Upper lobe of right lung (tissue), 1 donor: ENCODE measurements around the gene HOXA10. TPM values are rescaled to one million over a fixed set of nuclear protein-coding genes. Genes with fewer than 3 reads are reported as not detected.

ENCODE experiments used
- ATAC-seq: fragments of 200-7000 bp; cut with Tn5 transposase; one replicate; pipeline ENCODE4 v1.9.1; 2020; ENCODE audit warnings: mild to moderate bottlenecking, moderate library complexity
- DNase-seq: peaks from one replicate; pipeline ENCODE4 v3.0.0-alpha.2; 2020
- H3K27ac ChIP-seq: fragments of 200-600 bp; one replicate; pipeline ENCODE4 v1.8.0; 2022
- H3K27me3 ChIP-seq: fragments of 200-600 bp; one replicate; pipeline ENCODE4 v1.8.0; 2022; ENCODE audit warnings: mild to moderate bottlenecking
- H3K36me3 ChIP-seq: fragments of 200-600 bp; one replicate; pipeline ENCODE4 v1.8.0; 2022
- H3K4me1 ChIP-seq: fragments of 200-600 bp; one replicate; pipeline ENCODE4 v1.8.0; 2022
- H3K4me3 ChIP-seq: fragments of 200-600 bp; one replicate; pipeline ENCODE4 v1.8.0; 2022; ENCODE audit warnings: mild to moderate bottlenecking
- H3K9me3 ChIP-seq: fragments of 200-600 bp; one replicate; pipeline ENCODE4 v1.8.0; 2022
- CTCF ChIP-seq: fragments of 200-600 bp; IDR thresholded peaks from one replicate; pipeline ENCODE4 v1.8.0; 2022; ENCODE audit warnings: antibody characterized with exemption
- intact Hi-C: fragments of 100-400 bp; cut with DNase I; formaldehyde crosslinking; loops from one replicate; pipeline ENCODE4 v1.11.0; 2022
- total RNA-seq: library from RNA; stranded (reverse); fragmentation: NEBNext Ultra II Directional; extraction: Animal tissue kit (Norgen Biotek cat#: 25700); gene quantifications from one replicate; pipeline ENCODE4 v1.2.1, GENCODE V29; 2021
- donor health status: DM: no; HTN: yes; CAD: no; lungs with severe emphysema.

HOXA10 gene
- total RNA-seq, 1 donor from 2014 or later = 0.38 TPM

- Histone ChIP-seq H3K4me3 (peak overlapping the region; percentile 45), H3K9me3 (no peaks in the 10 kb centered on the region), H3K4me1 (peaks cover 23% of the 10 kb centered on the region), H3K27me3 (peaks cover 5% of the 10 kb centered on the region), H3K36me3 (no peaks in the 10 kb centered on the region), H3K27ac (peak overlapping the region; percentile 89)
- DNase-seq (no peak), ATAC-seq (no peak)
- intact Hi-C loops = loop anchor here (5.0 kb wide), 1 partner anchor 268 kb away; no protein-coding TSS in a partner anchor
- TF ChIP-seq CTCF = no peak
Observed at GRCh38 chr7:27124902-27125689, 49.0 kb downstream of the HOXA10 start.

- H3K4me1 ChIP-seq = peaks cover 28% of the 10 kb centered on the region
- peak overlapping the region; percentile 89 for H3K27ac ChIP-seq
- peaks cover 5% of the 10 kb centered on the region for H3K27me3 ChIP-seq
- H3K4me3 ChIP-seq = peak overlapping the region; percentile 45
- DNase-seq = no peak
- intact Hi-C loops = loop anchor here (5.0 kb wide), 1 partner anchor 267 kb away; no protein-coding TSS in a partner anchor
- no peak for TF ChIP-seq CTCF
- no peaks in the 10 kb centered on the region for H3K36me3 ChIP-seq
- H3K9me3 ChIP-seq = no peaks in the 10 kb centered on the region
- peak; percentile 6 for ATAC-seq
Observed at GRCh38 chr7:27124096-27124901, 49.8 kb downstream of the HOXA10 start.

GRCh38 chr7:27123477-27124053 lies 50.6 kb downstream of the HOXA10 start:
- Histone ChIP-seq H3K9me3 (no peaks in the 10 kb centered on the region), H3K27me3 (peaks cover 5% of the 10 kb centered on the region), H3K36me3 (no peaks in the 10 kb centered on the region), H3K4me1 (peaks cover 29% of the 10 kb centered on the region), H3K27ac (peak overlapping the region; percentile 89), H3K4me3 (peak overlapping the region; percentile 45)
- ATAC-seq = no peak
- intact Hi-C loops = loop anchor here (5.0 kb wide), 1 partner anchor 266 kb away; no protein-coding TSS in a partner anchor
- DNase-seq = no peak
- TF ChIP-seq CTCF = no peak

- intact Hi-C loops = loop anchor here (5.0 kb wide), 1 partner anchor 266 kb away; no protein-coding TSS in a partner anchor
- H3K4me1 ChIP-seq = peaks cover 31% of the 10 kb centered on the region
- H3K27ac ChIP-seq = peak overlapping the region; percentile 89
- no peak for TF ChIP-seq CTCF
- DNase-seq = no peak
- peak overlapping the region; percentile 45 for H3K4me3 ChIP-seq
- no peak for ATAC-seq
- peaks cover 5% of the 10 kb centered on the region for H3K27me3 ChIP-seq
- no peaks in the 10 kb centered on the region for H3K36me3 ChIP-seq
- H3K9me3 ChIP-seq = no peaks in the 10 kb centered on the region
Observed at GRCh38 chr7:27123007-27123476, 51.1 kb downstream of the HOXA10 start.

- TF ChIP-seq CTCF = no peak
- Histone ChIP-seq H3K27ac (peak overlapping the region; percentile 89), H3K4me1 (peaks cover 26% of the 10 kb centered on the region), H3K4me3 (peak overlapping the region; percentile 45), H3K36me3 (no peaks in the 10 kb centered on the region), H3K27me3 (peaks cover 5% of the 10 kb centered on the region), H3K9me3 (no peaks in the 10 kb centered on the region)
- ATAC-seq = no peak
- intact Hi-C loops = loop anchor here (5.0 kb wide), 1 partner anchor 265 kb away; no protein-coding TSS in a partner anchor
- DNase-seq = no peak
Observed at GRCh38 chr7:27122077-27122910, 51.8 kb downstream of the HOXA10 start.
